GM12864 (cell line): Measurements from ENCODE around the gene PRSS53.

ENCODE experiments used
- DNase-seq: peaks from one replicate; pipeline ENCODE4 v3.0.0-alpha.2; 2011; ENCODE audit warnings: low read depth
- H3K4me3 ChIP-seq: 2 replicates; pipeline ENCODE4 v1.5.1; 2011; ENCODE audit warnings: mild to moderate bottlenecking, low read depth, low read length, control low read depth
- CTCF ChIP-seq: IDR thresholded peaks from 2 replicates; pipeline ENCODE4 v1.5.1; 2011; ENCODE audit warnings: low read depth, mild to moderate bottlenecking, moderate library complexity, low read length, control low read depth, inconsistent platforms; ENCODE audit errors: missing control alignments

Gene PRSS53

GRCh38 chr16:31089199-31089598 lies 456 bp upstream of the PRSS53 start:
- no peak overlapping the region for H3K4me3 ChIP-seq
- no peak for TF ChIP-seq CTCF
- DNase-seq = no peak

GRCh38 chr16:31087971-31088370 lies 772 bp downstream of the PRSS53 start:
- no peak for DNase-seq
- TF ChIP-seq CTCF = no peak
- H3K4me3 ChIP-seq = no peak overlapping the region

GRCh38 chr16:31087481-31087880 lies 1.3 kb downstream of the PRSS53 start:
- no peak for DNase-seq
- no peak overlapping the region for H3K4me3 ChIP-seq
- no peak for TF ChIP-seq CTCF

- no peak for TF ChIP-seq CTCF
- no peak for DNase-seq
- no peak overlapping the region for H3K4me3 ChIP-seq
Observed at GRCh38 chr16:31086629-31086906, 2.2 kb downstream of the PRSS53 start.

- no peak for TF ChIP-seq CTCF
- no peak overlapping the region for H3K4me3 ChIP-seq
- no peak for DNase-seq
Observed at GRCh38 chr16:31085873-31086628, 2.7 kb downstream of the PRSS53 start.

- no peak for DNase-seq
- H3K4me3 ChIP-seq = no peak overlapping the region
- no peak for TF ChIP-seq CTCF
Observed at GRCh38 chr16:31085411-31085810, 3.3 kb downstream of the PRSS53 start.

- TF ChIP-seq CTCF = no peak
- no peak for DNase-seq
- no peak overlapping the region for H3K4me3 ChIP-seq
Observed at GRCh38 chr16:31084584-31085302, 4.0 kb downstream of the PRSS53 start.
